ENCODE data around the gene RPS6KA2. TPM values are rescaled to one million over a fixed set of nuclear protein-coding genes. Genes with fewer than 3 reads are reported as not detected.

The RPS6KA2 gene
- total RNA-seq, 2 experiments from 2014 or later, result 3.8 to 4.2 TPM

DNA sequence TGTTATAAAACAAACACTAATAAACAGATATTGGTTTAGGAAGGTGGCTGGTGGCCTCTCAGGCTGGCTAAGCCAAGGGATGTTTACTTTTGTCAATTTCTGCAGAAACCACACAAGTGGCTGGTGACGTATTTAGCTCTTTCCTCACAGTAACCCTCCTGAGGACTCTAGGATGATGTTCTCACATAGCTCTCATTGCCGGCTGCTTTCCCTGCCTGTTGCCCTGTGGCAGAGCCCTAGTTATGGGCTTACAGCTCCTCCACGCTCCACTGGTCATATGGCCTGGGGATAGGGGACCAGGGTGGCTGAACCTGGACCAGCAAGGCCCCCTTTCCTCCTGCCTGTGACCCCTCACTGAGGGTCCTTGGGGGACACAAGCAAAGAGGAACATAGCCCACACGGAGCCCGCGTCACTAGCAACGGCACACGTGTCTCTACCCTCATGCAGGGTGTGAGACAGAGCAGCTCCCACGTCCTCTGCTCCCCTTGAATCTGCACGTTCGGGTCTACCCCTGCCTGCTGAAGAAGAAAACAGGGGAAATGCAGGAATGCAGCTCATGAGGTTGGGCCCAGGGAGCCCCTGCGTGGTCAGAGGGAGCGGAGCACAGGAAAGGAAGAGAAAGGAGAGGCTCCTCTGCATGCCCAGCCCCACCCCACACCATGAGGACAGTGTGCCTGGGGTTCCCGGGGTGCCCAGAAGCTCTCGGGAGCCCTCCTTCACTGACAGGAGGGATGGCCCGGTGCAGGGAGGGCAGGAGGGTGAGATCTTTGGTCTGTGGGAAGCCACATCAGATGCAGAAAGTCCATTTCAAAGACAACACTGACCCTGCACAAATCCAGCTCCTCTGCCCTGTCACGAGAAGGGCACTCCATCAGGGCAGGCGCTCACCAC is 54.4 kb downstream of the RPS6KA2 start:
- Mint-ChIP-seq H3K36me3 (peaks cover 6% of the 10 kb centered on the region), H3K4me3 (no peak overlapping the region), H3K9me3 (peaks cover 14% of the 10 kb centered on the region), H3K27ac (peak overlapping the region; percentile 3), H3K27me3 (no peaks in the 10 kb centered on the region), H3K4me1 (no peaks in the 10 kb centered on the region)
- DNase-seq, result no peak

DNA sequence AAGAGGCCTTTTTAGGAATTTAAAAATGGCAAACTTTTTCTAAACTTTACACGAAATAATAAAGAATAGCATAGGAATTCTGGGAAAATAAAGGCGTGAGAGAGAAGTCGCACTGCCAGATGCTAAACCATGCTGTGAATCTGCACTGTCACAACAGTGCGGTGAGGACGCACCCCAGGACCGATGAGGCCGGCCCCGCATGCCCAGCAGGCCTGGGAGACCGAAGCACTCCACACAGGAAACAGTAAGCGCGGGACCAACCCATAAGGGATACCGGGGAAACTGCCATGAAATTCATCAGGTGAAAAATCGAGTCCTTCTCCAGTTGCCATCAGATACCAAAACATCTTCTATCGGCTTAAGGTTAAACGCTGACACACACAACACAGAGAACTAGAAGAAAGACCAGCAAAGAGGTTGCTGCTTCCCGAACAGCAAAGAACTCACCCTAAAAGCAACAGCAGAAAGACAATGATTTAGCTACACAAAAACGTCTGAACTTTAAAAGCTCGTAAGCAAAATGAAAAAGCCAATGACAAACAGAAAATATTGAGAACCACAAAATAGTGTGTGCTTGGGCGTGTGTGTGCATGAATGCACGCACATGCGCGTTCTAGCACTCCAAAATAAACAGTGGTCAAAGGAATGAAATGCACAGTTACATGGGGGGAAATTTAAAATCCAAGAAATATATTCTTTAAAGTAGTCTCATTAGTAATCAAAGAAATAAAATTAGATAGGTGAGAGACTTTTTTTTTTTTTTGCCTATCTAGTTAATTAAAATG is 55.9 kb downstream of the RPS6KA2 start:
- Mint-ChIP-seq H3K9me3 (peaks cover 5% of the 10 kb centered on the region), H3K36me3 (peaks cover under 1% of the 10 kb centered on the region), H3K4me1 (no peaks in the 10 kb centered on the region), H3K4me3 (no peak overlapping the region), H3K27me3 (no peaks in the 10 kb centered on the region), H3K27ac (no peak overlapping the region)
- DNase-seq, result no peak

DNA sequence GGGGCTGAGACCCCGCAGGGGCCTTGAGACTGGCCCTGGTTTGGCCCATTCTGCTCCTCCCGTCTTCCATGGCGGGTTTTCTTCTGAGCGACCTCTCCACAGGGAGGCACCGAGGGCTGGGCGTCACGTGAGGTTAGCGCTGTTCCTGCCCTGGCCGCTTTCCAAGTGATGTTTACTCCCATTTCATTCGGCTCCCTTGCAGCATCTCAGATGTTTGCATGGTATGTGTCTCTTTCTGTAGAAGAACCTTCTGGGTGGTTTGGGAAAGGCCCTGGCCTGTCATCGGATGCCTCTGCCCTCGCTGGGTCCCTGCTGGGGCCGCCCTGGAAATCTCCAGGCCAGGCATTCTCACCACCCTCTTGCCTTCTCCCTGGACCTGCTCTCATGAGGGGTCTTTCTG is 57.8 kb downstream of the RPS6KA2 start:
- DNase-seq, result no peak
- no peaks in the 10 kb centered on the region for H3K9me3 Mint-ChIP-seq
- no peaks in the 10 kb centered on the region for H3K36me3 Mint-ChIP-seq
- H3K27me3 Mint-ChIP-seq, result no peaks in the 10 kb centered on the region
- H3K4me3 Mint-ChIP-seq, result no peak overlapping the region
- no peaks in the 10 kb centered on the region for H3K4me1 Mint-ChIP-seq
- no peak overlapping the region for H3K27ac Mint-ChIP-seq

DNA sequence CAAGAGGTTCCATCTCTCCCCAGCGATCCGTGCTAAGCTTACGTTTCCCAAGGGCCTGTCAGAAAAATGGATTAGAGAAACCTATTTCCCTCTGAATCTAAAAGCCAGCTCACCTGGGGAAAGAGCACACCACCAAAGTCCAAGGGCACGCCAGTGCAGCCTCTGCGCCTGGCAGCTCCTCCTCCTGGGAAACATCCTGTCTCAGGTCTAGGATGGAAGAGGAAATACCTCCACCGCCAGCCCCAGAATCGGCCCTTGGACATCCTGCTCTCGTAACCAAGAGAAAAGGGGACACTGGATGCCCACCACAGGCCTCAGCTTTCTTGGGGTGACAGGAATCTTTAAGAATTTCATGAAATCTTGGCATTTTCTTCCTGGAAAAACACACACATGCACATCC is 59.2 kb downstream of the RPS6KA2 start:
- DNase-seq, result no peak
- no peaks in the 10 kb centered on the region for H3K4me1 Mint-ChIP-seq
- no peak overlapping the region for H3K27ac Mint-ChIP-seq
- no peaks in the 10 kb centered on the region for H3K36me3 Mint-ChIP-seq
- H3K9me3 Mint-ChIP-seq, result no peaks in the 10 kb centered on the region
- H3K4me3 Mint-ChIP-seq, result no peak overlapping the region
- no peaks in the 10 kb centered on the region for H3K27me3 Mint-ChIP-seq

DNA sequence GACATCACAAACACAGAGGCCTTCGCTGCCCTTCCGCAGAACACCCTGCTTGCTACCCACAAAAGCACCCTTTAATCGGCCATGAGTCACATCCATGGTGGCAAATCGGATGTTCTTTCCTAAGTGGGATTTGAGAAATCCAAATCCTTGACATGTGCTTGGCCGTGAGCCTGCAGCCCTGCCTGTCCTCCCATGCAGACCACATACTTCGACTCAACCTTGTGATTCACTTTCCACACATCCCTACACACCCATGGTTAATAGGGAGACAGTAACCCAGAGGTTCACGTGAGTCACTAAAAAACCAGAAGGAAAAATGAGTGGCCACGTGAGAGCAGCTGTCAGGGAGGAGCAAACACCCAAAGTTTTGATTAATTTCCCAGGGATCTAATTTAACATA is 59.9 kb downstream of the RPS6KA2 start:
- Mint-ChIP-seq H3K27me3 (no peaks in the 10 kb centered on the region), H3K36me3 (no peaks in the 10 kb centered on the region), H3K27ac (no peak overlapping the region)

DNA sequence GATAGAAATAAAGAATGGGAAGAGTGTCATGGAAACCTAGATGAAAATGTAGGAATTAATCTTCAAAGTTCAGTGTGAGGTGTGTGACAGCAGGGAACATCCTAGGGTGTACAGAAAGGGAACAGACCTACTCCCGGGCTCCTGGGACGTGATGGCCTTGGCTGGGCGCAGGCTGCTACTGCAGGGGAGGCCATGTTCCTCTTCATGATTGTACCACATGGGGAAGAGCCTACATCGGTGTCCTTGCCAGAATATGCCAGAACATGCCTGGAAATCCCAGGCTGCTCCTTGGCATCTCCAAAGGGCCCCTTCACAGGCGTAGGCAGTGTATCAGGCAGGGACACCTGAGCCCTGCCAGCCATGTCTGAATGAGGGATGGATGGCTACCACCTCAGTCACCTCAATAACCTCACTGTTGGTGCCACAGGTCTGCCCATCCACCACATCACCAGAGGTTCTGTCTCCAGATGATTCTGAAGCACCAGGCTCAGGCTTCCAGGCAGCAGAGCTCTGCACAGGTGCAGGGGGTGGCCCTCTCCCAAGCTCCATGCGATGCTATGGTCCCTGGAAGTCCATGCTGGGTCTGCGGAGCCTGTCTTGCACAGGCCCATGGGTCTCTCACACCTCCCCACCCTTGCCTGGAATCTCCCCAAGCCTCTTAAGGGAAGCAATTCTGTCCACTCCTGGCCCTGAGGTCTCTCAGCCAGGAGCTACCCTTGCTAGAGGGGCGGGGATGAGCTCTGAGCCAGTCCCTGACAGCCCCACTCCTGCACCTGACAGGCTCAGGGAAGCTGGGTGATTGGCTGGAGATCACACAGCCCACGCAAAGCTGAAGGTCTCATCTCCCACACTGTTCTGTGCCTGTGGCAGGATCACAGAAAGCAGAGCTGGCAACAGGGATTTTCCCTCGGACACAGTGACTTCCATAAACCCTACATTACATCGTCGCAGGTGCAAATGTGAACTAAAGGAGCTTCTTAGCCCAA is 60.7 kb downstream of the RPS6KA2 start:
- H3K9me3 Mint-ChIP-seq, result no peaks in the 10 kb centered on the region
- H3K4me1 Mint-ChIP-seq, result no peaks in the 10 kb centered on the region
- H3K27me3 Mint-ChIP-seq, result no peaks in the 10 kb centered on the region
- no peaks in the 10 kb centered on the region for H3K36me3 Mint-ChIP-seq
- DNase-seq, result no peak
- no peak overlapping the region for H3K27ac Mint-ChIP-seq
- no peak overlapping the region for H3K4me3 Mint-ChIP-seq

More for the DNA sequence above, 59.9 kb downstream of the RPS6KA2 start:
- no peak overlapping the region for H3K4me3 Mint-ChIP-seq
- H3K4me1 Mint-ChIP-seq, result no peaks in the 10 kb centered on the region
- no peak for DNase-seq
- H3K9me3 Mint-ChIP-seq, result no peaks in the 10 kb centered on the region

DNA sequence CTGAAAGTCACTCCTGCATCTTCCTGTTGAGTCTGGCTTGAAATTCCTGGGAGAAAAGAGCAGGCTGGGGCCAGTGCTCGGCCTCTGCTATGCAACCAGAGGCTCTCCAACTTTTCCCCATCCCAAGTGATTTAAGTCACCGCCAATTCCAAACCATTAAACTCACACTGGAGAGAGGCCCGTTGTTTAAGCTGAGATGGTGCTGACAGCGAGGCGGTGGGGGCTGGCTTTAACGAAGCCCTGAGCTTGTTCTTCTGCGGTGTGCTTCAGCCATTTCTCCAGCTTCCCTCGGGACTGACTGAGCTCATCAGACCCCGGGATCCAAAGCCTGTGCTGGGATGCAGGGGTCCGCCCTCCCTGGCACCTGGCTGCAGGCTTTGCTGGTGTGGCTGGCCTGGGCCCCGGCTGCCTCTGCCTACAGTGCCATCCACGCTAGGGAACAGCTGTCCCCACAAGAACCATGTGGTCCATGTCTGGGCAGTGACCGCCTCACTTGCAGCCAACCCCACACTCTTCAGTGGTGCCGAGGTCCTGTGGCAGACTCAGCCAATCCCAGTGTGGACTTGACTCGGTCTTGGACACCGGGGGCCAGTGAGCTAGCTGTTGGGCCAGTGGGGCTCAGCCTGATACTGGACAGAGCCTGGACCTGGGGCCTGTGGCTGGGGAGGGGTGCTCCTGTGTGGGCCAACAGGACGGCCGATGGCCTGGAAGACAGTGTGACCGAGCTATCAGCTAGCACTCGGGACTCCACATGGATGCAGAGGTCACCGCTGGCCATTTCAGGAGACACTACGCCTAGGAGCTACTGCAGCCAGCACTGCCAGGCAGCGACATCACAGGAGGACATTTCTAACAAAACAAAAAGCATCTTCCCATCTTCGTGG is 61.7 kb downstream of the RPS6KA2 start:
- H3K4me3 Mint-ChIP-seq, result no peak overlapping the region
- H3K27ac Mint-ChIP-seq, result no peak overlapping the region
- no peaks in the 10 kb centered on the region for H3K9me3 Mint-ChIP-seq
- DNase-seq, result no peak
- H3K36me3 Mint-ChIP-seq, result no peaks in the 10 kb centered on the region
- H3K27me3 Mint-ChIP-seq, result no peaks in the 10 kb centered on the region
- no peaks in the 10 kb centered on the region for H3K4me1 Mint-ChIP-seq

DNA sequence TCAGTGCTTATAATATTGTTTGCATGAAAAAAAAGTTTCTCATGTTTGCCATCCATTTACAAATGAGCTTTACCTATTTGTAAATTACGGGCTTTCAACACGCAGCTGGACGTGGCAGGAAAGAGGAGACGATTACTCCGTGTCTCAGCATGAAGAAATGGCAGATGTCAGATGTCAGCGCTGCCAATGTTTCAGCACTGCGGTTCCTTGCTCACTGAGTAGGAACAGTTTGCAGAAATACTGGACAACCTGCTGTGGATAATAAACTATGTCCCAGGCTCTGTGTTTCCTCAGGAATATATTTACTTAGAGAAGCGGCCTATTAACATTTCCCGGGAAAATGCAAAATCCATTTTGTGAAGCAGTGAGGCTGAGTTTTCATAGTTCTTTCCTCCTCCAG is 63.2 kb downstream of the RPS6KA2 start:
- Mint-ChIP-seq H3K27ac (no peak overlapping the region), H3K27me3 (no peaks in the 10 kb centered on the region), H3K4me3 (no peak overlapping the region), H3K36me3 (no peaks in the 10 kb centered on the region), H3K9me3 (peaks cover 9% of the 10 kb centered on the region), H3K4me1 (no peaks in the 10 kb centered on the region)
- no peak for DNase-seq

DNA sequence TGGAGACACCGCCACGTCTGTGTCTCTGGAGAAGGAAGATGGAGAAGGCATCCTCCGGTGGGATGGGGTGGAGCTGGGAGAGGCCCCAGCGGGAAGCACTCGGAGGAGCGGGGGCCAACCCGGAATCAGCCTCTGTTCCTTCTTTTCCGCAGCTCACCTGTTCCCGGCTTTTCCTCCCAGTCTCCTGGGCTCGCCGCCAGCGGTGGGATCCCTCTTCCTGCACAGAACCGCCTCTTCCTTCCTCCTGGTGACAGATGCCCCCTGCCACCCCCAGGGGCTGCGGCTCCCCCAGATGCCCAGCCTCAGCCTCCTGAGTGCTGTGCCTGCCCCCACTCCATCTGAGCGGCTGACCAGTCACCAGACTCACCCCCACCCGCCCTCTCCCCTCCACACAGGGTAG is 63.9 kb downstream of the RPS6KA2 start:
- H3K27ac Mint-ChIP-seq, result no peak overlapping the region
- H3K36me3 Mint-ChIP-seq, result no peaks in the 10 kb centered on the region
- H3K4me1 Mint-ChIP-seq, result no peaks in the 10 kb centered on the region
- no peaks in the 10 kb centered on the region for H3K27me3 Mint-ChIP-seq
- DNase-seq, result no peak
- peaks cover 9% of the 10 kb centered on the region for H3K9me3 Mint-ChIP-seq
- H3K4me3 Mint-ChIP-seq, result no peak overlapping the region

DNA sequence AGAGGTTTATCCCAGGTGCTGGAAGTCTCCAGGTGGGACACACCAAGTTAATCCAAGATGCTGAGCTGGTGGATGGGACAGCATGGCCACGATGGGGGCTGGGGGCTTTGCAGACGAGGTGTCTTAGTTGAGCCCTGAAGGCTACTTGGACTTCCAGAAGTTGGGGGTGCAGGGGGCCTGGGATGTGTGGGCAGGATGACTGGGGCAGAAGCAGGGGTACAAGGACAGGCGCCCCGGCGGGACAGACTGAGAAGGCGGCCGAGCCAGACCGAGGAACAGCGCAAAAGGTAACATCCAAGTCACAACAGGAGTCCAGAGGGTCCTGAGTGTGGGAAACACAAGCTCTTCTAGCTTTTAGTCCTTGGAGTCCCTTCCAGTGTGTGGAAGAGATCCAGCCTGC is 64.3 kb downstream of the RPS6KA2 start:
- no peaks in the 10 kb centered on the region for H3K4me1 Mint-ChIP-seq
- H3K4me3 Mint-ChIP-seq, result no peak overlapping the region
- peaks cover 2% of the 10 kb centered on the region for H3K27me3 Mint-ChIP-seq
- no peaks in the 10 kb centered on the region for H3K36me3 Mint-ChIP-seq
- DNase-seq, result no peak
- H3K9me3 Mint-ChIP-seq, result peaks cover 9% of the 10 kb centered on the region
- H3K27ac Mint-ChIP-seq, result no peak overlapping the region

DNA sequence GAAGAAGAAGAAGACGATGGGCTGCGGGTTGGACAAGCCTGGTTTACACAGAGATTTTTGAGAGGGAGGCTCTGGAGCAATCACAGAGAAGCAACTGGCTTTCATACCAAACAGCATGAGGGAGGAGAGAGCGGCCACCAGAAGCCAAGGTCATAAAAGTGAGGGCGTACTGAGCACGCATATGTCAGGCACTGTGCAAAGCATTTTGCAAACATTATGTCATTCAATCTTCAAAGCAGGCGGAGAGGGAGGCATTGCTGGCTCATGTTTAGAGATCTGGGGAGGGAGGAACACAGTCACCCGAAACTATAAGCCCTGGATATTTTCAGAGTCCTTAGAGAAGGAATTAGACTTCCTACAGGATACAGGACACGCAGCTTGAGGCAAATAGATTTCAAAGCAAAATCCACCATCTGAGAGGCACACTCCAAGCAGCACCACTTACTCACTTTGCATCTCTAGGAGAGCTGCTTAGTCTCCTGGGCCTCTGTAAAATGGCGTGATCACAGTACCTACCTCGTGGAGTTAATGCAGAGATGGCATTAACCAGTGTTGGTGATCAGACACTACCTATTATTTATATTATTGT is 65.2 kb downstream of the RPS6KA2 start:
- Mint-ChIP-seq H3K4me3 (no peak overlapping the region), H3K9me3 (peaks cover 9% of the 10 kb centered on the region), H3K27ac (no peak overlapping the region), H3K4me1 (peaks cover 4% of the 10 kb centered on the region), H3K27me3 (peaks cover 10% of the 10 kb centered on the region), H3K36me3 (no peaks in the 10 kb centered on the region)
- DNase-seq, result no peak

DNA sequence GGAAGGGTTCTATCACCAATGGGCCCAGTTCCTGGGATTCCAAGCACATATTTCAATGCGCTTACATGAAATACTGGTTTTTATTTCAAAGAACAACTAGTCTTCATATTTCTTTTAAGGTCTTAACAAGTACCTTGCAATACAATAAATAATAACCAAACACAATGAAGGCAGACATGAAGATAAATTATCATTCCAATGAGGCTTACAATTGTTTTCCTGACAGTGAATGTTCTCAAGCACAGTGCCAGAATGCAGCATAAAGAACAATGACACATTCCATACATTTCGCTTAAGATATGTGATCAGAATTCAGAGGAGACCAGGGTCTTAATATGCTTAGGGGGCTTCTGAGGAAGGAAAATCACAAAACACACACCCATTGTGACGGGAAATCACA is 66.8 kb downstream of the RPS6KA2 start:
- Mint-ChIP-seq H3K27me3 (peaks cover 14% of the 10 kb centered on the region), H3K9me3 (peaks cover 9% of the 10 kb centered on the region), H3K4me3 (no peak overlapping the region), H3K27ac (no peak overlapping the region), H3K4me1 (peaks cover 6% of the 10 kb centered on the region), H3K36me3 (no peaks in the 10 kb centered on the region)
- no peak for DNase-seq

DNA sequence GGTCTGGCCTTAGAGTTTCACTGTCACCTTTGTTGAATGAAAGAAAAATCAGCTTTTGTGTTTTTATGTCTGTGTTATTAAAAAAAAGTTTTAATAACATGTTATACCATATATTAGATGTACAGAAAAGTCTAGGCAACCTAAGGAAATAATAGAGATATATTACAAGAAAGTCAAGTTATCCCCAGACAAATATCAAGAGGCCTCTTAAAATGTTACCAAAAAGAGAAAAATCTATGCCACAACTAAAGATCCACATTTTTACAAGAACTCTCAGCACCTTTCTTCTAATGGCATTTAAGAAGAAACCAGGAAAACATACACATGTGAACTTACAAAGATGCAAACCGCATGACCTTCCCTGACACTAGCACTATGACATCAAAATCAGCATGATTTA is 67.4 kb downstream of the RPS6KA2 start:
- H3K27ac Mint-ChIP-seq, result no peak overlapping the region
- H3K9me3 Mint-ChIP-seq, result peaks cover 9% of the 10 kb centered on the region
- H3K4me3 Mint-ChIP-seq, result no peak overlapping the region
- no peak for DNase-seq
- H3K36me3 Mint-ChIP-seq, result no peaks in the 10 kb centered on the region
- peaks cover 6% of the 10 kb centered on the region for H3K4me1 Mint-ChIP-seq
- peaks cover 14% of the 10 kb centered on the region for H3K27me3 Mint-ChIP-seq

DNA sequence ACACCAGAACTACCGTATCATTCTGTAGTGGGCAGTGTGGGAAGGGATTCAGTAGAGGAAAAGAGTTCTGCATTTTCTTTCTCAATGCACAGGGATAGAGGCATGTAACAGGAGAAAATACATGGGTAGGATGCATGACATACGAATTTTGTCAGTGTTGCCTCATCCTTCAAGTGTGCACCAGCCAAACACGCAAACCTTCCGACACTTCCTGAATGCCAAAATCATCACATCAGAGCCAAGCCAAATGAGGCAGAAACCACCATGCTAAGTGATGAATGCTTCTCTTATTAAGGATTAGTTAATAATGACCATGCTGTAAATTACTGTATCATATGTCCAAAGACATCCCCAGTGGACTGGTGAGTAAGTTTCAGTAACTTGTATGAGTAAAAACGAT is 67.8 kb downstream of the RPS6KA2 start:
- H3K4me1 Mint-ChIP-seq, result peaks cover 6% of the 10 kb centered on the region

More for the DNA sequence above, 67.8 kb downstream of the RPS6KA2 start:
- H3K4me3 Mint-ChIP-seq, result no peak overlapping the region
- no peak for DNase-seq
- no peaks in the 10 kb centered on the region for H3K36me3 Mint-ChIP-seq
- peaks cover 9% of the 10 kb centered on the region for H3K9me3 Mint-ChIP-seq
- H3K27me3 Mint-ChIP-seq, result peaks cover 14% of the 10 kb centered on the region
- no peak overlapping the region for H3K27ac Mint-ChIP-seq

All from activated naive CD8-positive, alpha-beta T cell treated with anti-CD3 and anti-CD28 coated beads for 36 hours (primary cell).